Upper lobe of right lung (tissue), 1 donor: ENCODE data around the gene LCAT. TPM values are rescaled to one million over a fixed set of nuclear protein-coding genes. Genes with fewer than 3 reads are reported as not detected.
"Not testable (repeated sequence)": the region's sequence is repeated elsewhere in the genome, so short reads cannot be mapped to it uniquely, and the experiment has no call there.

ENCODE experiments used
- ATAC-seq: fragments of 200-7000 bp; cut with Tn5 transposase; one replicate; pipeline ENCODE4 v1.9.1; 2020; ENCODE audit warnings: mild to moderate bottlenecking, moderate library complexity
- DNase-seq: peaks from one replicate; pipeline ENCODE4 v3.0.0-alpha.2; 2020
- H3K27ac ChIP-seq: fragments of 200-600 bp; one replicate; pipeline ENCODE4 v1.8.0; 2022
- H3K27me3 ChIP-seq: fragments of 200-600 bp; one replicate; pipeline ENCODE4 v1.8.0; 2022; ENCODE audit warnings: mild to moderate bottlenecking
- H3K36me3 ChIP-seq: fragments of 200-600 bp; one replicate; pipeline ENCODE4 v1.8.0; 2022
- H3K4me1 ChIP-seq: fragments of 200-600 bp; one replicate; pipeline ENCODE4 v1.8.0; 2022
- H3K4me3 ChIP-seq: fragments of 200-600 bp; one replicate; pipeline ENCODE4 v1.8.0; 2022; ENCODE audit warnings: mild to moderate bottlenecking
- H3K9me3 ChIP-seq: fragments of 200-600 bp; one replicate; pipeline ENCODE4 v1.8.0; 2022
- CTCF ChIP-seq: fragments of 200-600 bp; IDR thresholded peaks from one replicate; pipeline ENCODE4 v1.8.0; 2022; ENCODE audit warnings: antibody characterized with exemption
- intact Hi-C: fragments of 100-400 bp; cut with DNase I; formaldehyde crosslinking; loops from one replicate; pipeline ENCODE4 v1.11.0; 2022
- total RNA-seq: library from RNA; stranded (reverse); fragmentation: NEBNext Ultra II Directional; extraction: Animal tissue kit (Norgen Biotek cat#: 25700); gene quantifications from one replicate; pipeline ENCODE4 v1.2.1, GENCODE V29; 2021
- donor health status: DM: no; HTN: yes; CAD: no; lungs with severe emphysema.

Gene LCAT
- total RNA-seq, 1 donor from 2014 or later, result 40.2 TPM

DNA sequence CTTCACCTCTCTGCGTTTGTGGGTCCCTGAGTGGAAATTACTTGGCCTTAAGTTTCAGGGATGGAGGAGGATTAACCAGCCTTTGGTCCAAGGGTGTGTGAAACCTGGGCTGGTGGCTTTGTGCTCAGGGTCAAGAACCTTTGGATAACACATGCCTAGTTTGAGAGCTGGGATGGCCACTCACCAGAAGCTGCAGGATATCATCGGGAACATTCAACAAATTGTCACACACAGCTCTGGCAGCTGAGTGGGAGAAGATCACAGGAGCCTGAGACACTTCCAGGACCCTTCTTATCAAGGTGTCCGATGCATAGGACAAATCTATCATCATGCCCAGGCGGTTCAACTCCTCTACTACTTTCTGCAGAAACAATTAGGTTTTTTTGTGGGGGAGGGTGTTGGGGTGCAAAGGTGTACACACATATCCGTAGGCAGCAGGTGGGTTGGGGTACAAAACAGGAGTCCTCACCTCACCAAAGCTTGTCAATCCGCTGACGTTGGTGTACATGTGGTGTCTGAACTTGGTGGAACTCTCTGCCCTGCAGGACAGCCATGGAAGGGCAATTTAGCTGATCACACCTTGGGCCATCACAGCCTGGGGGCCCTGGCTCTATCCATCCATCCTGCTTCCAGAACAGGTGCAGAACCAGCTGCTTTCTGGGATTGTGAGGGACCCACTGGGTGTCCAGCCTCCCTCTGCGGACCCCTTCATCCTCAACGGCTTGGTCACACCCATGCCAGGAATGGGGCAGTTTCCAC is 33.7 kb upstream of the LCAT start:
- Histone ChIP-seq H3K4me1 (no peaks in the 10 kb centered on the region), H3K36me3 (no peaks in the 10 kb centered on the region), H3K27ac (no peak overlapping the region), H3K9me3 (no peaks in the 10 kb centered on the region), H3K27me3 (no peaks in the 10 kb centered on the region), H3K4me3 (no peak overlapping the region)
- intact Hi-C loops, result no loop called here
- DNase-seq, result no peak
- no peak for TF ChIP-seq CTCF
- no peak for ATAC-seq

GRCh38 chr16:67977005-67977404 is 33.1 kb upstream of the LCAT start:
- Histone ChIP-seq H3K27me3 (no peaks in the 10 kb centered on the region), H3K4me3 (no peak overlapping the region), H3K36me3 (no peaks in the 10 kb centered on the region), H3K4me1 (no peaks in the 10 kb centered on the region), H3K9me3 (no peaks in the 10 kb centered on the region), H3K27ac (no peak overlapping the region)
- no peak for ATAC-seq
- intact Hi-C loops, result no loop called here
- no peak for TF ChIP-seq CTCF
- no peak for DNase-seq

- H3K27ac ChIP-seq, result no peak overlapping the region
- H3K36me3 ChIP-seq, result no peaks in the 10 kb centered on the region
- no peak overlapping the region for H3K4me3 ChIP-seq
- DNase-seq (no peak), ATAC-seq (no peak)
- H3K9me3 ChIP-seq, result no peaks in the 10 kb centered on the region
- no peaks in the 10 kb centered on the region for H3K27me3 ChIP-seq
- intact Hi-C loops, result no loop called here
- no peak for TF ChIP-seq CTCF
- H3K4me1 ChIP-seq, result no peaks in the 10 kb centered on the region
Observed at GRCh38 chr16:67976205-67976604, 32.3 kb upstream of the LCAT start.

DNA sequence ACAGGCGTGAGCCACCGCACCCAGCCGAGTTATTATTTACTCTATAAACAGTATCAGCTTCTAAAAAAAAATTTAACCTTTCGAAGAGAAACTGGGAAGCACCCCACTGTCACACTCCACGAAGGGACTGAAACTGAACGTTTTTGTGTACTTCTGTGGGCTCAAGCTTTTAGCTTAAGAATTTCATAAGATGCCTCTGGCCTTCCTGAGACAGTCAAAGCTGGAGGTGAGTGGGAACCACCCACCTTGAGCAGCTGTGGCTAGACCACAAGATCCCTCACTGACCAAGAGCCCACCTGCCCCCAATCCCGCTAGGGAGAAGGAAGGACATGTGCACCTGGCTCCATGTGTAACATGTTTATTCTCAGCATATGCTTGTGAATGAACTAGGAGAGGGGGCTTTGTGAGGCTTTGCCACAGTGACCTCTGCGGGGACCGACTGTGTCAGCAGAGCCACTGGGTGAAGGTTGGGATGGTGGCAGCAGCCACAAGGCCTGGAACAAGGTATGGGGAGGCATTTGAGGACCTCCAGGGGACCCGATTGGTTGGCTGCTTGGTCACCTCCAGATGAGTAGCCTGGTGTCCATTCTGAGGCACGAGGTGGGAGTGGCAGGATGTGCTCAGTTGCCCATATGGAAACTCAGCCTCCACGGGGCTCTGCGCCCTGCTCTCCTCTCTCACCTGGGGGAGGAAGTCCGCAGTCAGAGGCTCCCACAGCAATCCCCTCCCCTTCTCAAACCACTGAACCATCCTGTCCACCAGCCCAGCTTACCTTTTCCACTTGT is 31.6 kb upstream of the LCAT start:
- H3K27me3 ChIP-seq, result no peaks in the 10 kb centered on the region
- H3K4me1 ChIP-seq, result no peaks in the 10 kb centered on the region
- no peak for TF ChIP-seq CTCF
- no peaks in the 10 kb centered on the region for H3K36me3 ChIP-seq
- DNase-seq, result no peak
- no peaks in the 10 kb centered on the region for H3K9me3 ChIP-seq
- H3K4me3 ChIP-seq, result no peak overlapping the region
- no peak for ATAC-seq
- H3K27ac ChIP-seq, result no peak overlapping the region
- intact Hi-C loops, result no loop called here

GRCh38 chr16:67972285-67972684 is 28.4 kb upstream of the LCAT start:
- H3K27me3 ChIP-seq, ATAC-seq, H3K27ac ChIP-seq, H3K4me3 ChIP-seq, H3K4me1 ChIP-seq, H3K36me3 ChIP-seq, DNase-seq, H3K9me3 ChIP-seq, intact Hi-C loops: not testable (repeated sequence)

DNA sequence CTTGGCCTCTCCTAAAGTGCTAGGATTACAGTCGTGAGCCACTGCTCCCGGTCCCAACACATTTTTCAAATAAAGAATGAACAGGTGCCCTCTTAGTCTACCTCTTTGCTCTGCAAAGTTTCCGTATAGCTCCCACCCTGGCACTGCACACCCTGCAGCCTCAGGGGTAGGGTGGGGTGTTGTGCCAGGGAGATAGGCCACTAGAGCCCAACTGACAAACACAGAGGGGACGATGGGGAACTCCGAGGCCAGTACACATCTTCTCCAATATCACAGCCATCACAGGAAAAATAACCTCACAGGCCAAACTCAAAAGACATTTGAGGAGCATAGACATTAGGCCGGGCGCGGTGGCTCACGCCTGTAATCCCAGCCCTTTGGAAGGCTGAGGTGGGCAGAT is 27.2 kb upstream of the LCAT start:
- DNase-seq, result no peak
- intact Hi-C loops, result no loop called here
- peaks cover 15% of the 10 kb centered on the region for H3K4me1 ChIP-seq
- no peak overlapping the region for H3K4me3 ChIP-seq
- H3K36me3 ChIP-seq, result no peaks in the 10 kb centered on the region
- no peak overlapping the region for H3K27ac ChIP-seq
- no peaks in the 10 kb centered on the region for H3K27me3 ChIP-seq
- ATAC-seq, result no peak
- no peak for TF ChIP-seq CTCF
- H3K9me3 ChIP-seq, result no peaks in the 10 kb centered on the region
